Fibroblast of lung (primary cell): ENCODE results near the gene SELENOW.

Experiments used
- EZH2 ChIP-seq: IDR thresholded peaks from 2 replicates; pipeline ENCODE4 v1.5.1; 2012; ENCODE audit warnings: low read length, control low read depth, mild to moderate bottlenecking; ENCODE audit errors: missing control alignments
- TF ChIP-seq, protein P1 (sequence below), 2 donors: IDR thresholded peaks in 1 of 2; conservative IDR thresholded peaks in 1 of 2; 1 replicate in 1 of 2; 2 replicates in 1 of 2; pipeline ENCODE4 v1.5.1; 2011 to 2012; ENCODE audit warnings: low read length in 2 of 2, control low read depth in 1 of 2, inconsistent platforms in 1 of 2, low read depth in 1 of 2, mild to moderate bottlenecking in 1 of 2

DNA sequence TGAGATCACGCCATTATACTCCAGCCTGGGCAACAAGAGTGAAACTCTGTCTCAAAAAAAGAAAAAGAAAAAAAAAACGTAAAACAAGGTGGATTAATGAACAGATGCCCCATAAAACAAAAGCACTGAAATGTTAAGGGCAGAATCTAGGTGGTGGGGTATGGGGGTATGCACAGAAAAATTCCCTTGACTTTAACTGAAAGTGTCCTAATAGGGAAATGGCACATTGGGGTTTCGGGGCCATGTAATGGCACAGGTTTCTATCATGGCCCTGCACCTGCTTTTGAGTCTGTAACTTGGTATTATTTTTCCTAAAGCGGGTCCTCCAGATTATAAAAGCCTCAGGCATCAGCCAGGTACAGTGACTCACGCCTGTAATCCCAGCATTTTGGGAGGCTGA is 16.9 kb upstream of the SELENOW start:
- TF ChIP-seq, protein P1, sequence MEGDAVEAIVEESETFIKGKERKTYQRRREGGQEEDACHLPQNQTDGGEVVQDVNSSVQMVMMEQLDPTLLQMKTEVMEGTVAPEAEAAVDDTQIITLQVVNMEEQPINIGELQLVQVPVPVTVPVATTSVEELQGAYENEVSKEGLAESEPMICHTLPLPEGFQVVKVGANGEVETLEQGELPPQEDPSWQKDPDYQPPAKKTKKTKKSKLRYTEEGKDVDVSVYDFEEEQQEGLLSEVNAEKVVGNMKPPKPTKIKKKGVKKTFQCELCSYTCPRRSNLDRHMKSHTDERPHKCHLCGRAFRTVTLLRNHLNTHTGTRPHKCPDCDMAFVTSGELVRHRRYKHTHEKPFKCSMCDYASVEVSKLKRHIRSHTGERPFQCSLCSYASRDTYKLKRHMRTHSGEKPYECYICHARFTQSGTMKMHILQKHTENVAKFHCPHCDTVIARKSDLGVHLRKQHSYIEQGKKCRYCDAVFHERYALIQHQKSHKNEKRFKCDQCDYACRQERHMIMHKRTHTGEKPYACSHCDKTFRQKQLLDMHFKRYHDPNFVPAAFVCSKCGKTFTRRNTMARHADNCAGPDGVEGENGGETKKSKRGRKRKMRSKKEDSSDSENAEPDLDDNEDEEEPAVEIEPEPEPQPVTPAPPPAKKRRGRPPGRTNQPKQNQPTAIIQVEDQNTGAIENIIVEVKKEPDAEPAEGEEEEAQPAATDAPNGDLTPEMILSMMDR (conservative IDR thresholded peaks at IDR 0.05 in 1 of 2, IDR thresholded peaks at IDR 0.05 in 1 of 2; ENCODE audit: low read depth in 1 of 2, low read length in 2 of 2): no peak
- no peak for TF ChIP-seq EZH2
